GM19025 (cell line): ENCODE measurements around the gene RPGRIP1L.

Experiments used
- ATAC-seq: cut with Tn5 transposase; IDR thresholded peaks from one replicate; pipeline ENCODE4 v1.9.1; 2021; ENCODE audit warnings: mild to moderate bottlenecking, low read depth, moderate library complexity; ENCODE audit not compliant: unreplicated experiment

The RPGRIP1L gene

DNA sequence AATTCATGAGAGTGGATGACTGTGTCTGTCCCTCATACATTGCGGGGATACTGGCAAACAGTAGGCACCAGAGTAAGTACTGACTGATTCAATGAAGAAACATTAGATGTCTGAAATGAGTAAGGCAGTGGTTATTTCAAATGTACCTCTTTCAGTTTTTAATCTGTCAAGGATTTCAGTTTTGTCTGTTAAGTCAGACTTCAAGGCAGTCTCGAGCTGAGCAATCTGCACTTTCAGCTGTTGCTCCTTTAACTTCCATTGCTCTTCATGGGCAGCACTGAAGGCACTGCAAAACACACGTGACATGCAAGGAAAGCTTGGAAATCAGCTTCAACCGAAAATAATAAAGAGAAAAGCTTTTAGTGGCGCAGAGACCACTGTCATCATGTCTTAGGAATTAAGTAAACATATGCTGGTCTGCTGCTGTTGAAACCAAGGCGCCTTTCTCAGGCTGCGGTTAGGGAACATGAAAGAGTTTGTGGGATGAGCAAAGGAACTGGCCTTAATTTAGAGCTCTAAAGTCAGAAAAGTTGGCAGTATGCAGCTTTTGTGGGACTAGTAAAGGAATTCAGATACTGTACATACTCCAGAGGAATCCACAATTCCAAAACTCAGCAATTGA, 38.8 kb downstream of the RPGRIP1L start:
- ATAC-seq = no peak

DNA sequence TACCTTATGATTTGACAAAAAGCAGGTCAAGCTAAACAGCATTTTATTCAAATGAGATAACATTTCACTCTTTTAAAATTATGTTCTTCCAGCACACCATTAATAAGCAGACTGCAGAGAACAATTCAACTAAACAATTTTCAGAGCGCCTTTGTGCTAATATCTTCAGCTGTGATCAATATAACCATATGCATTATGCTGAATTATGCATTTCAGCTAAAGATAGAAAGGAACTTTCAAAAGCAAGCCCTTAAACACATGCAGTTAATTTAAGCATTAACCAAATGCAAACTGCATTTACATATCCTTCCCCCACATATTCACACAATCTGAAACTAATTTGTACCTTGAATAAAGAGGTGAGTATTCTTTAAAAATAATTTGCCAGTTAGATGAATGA, 41.6 kb downstream of the RPGRIP1L start:
- ATAC-seq = no peak

DNA sequence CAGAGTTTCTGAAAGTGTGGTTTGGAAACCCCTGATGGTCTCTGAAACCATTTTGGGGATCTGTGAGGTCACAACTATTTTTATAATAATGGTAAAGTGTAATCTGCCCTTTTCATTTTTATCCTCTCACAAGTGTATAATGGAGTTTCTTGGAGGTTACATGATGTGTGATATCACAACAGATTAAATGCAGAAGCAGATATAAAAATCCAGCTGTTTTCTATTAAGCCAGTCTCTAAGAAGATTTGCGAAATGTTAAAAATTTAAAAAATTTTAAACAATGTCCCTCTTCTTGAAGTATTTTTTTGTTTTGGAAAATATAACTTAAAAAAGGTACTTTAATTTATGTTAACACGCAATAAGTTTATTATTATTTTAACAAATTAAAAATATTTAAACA, 48.7 kb downstream of the RPGRIP1L start:
- ATAC-seq = no peak

GRCh38 chr16:53651357-53651756, 52.3 kb downstream of the RPGRIP1L start:
- ATAC-seq = no peak

DNA sequence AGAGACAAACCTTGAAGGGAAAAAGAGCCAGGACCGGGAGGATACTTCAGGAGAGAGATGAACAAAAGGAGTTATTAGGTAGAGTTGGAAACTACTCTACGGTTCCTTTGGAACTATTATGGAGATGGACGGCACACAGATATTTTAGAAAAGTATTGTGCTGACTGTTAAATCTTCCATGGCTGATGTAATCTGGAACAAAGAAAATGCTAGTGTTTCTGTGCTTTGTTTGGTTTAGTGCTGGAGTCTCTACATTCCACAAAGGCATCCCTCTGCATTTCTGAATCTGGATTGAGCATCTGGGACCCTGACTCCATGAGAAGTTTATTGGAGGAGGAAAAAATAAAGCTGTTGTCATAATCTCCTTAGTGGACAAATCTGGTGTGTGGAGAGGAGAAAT, 57.2 kb downstream of the RPGRIP1L start:
- ATAC-seq = no peak

DNA sequence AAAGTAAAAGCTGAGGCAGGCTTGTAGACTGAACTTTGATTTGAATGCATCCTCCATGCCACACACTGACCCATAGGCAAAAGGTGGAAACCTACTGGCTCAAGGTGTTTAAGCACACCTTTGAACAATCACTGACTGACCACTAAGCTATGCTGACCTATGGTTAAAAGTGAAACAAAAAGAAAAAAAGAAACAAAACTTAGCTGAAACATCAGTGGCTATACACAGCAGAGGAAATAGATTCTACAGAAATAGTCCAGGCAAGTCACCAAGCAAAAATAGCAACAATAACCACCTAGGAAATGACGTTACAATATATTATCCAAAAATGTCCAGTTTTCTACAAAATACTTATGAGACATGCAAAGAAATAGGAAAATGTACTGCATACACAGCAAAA, 60.2 kb downstream of the RPGRIP1L start:
- ATAC-seq = no peak

- no peak for ATAC-seq
Measured at GRCh38 chr16:53642094-53642493, 61.6 kb downstream of the RPGRIP1L start.

DNA sequence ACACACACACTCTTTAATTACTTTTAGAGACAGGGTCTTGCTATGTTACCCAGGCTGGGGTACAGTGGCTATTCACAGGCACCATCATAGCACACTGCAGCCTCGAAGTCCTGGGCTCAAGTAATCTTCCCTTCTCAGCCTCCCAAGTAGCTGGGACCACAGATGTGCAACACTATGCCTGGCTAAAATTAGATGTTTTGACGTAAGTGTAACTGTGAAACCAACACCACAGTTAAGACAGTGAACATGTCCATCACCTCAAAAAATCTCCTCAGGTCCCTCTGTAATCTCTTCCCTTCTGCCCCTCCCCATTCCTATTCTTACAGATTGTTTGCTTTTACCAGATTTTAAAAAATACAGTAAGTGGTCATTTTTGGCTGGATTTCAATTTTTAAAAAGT, 66.7 kb downstream of the RPGRIP1L start:
- no peak for ATAC-seq

DNA sequence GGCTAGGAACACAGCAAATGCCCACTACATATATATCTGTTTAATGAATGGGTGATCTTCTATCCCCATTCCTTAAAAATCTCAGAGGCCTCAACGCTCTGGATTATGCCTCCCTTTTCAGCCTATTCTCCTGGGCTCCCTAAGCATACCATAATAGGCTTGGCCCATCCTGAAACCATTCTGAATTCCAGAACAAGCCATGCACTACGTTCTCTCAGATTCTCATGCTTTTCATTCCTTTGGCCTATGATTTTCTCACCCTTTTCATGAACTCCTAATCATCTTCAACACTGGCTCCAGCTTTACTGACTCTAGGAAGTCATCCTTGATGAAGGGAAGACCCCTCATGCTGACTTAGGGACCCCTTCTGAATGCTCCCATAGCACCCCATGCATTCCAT, 71.1 kb downstream of the RPGRIP1L start:
- no peak for ATAC-seq

DNA sequence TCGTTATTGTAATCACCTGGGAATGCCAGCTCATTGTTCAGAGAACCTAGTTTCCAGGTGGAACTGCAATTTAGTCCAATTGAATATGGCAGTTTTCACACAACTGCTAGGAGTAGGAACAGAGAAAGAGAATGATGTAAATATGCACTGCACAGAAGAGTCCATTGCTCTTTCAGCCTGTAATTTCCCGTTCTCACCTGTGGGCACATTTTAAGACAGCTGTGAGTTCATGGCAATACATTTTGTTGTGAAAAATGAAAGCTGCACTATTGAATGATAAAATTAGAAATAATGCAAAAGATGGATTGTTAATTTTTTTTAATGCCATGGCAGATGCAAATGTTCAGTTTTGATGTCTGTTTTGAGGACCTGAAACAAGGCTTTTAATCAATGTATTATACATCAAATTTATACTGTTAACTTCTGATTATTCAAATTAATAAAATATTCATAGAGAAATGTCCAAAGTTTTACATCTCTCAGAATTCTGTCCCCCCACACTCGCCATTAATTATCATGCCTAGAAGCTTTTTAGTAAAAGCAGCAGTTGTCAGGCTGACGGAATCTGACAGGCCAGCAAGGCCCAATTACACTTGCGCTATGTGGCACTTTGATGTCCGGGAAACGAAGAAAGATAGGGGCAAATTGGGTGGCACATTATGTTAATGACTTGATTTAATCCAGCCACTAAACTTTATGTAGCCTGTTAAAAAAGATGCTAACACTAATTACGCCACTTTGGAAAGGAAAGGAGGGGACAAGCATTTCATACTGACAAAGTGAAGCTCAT, 72.2 kb downstream of the RPGRIP1L start:
- ATAC-seq = no peak

GRCh38 chr16:53629607-53630312, 73.9 kb downstream of the RPGRIP1L start:
- ATAC-seq = no peak

DNA sequence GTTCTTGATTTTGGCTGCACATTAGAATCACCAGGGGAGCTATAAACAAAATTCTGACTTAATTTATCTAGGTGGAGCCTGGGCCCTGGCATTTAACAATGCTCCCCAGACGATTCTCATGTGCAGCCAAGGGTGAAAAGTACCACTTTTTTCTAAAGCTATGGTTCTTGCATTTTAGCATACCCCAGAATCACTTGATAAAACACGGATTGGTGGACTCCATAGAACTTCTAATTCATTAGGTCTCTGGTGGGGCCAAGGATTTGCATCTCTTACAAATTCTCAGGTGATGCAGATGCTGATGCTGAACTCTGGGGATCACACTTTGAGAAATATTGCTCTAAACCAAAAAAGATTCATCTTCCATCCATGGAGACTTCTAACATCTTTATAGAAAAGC, 74.5 kb downstream of the RPGRIP1L start:
- ATAC-seq = no peak

- no peak for ATAC-seq
Measured at GRCh38 chr16:53626811-53627210, 76.8 kb downstream of the RPGRIP1L start.

GRCh38 chr16:53626161-53626560, 77.5 kb downstream of the RPGRIP1L start:
- ATAC-seq = no peak

GRCh38 chr16:53625221-53625620, 78.4 kb downstream of the RPGRIP1L start:
- ATAC-seq = no peak

- ATAC-seq = no peak
Measured at GRCh38 chr16:53622315-53622714, 81.3 kb downstream of the RPGRIP1L start.

DNA sequence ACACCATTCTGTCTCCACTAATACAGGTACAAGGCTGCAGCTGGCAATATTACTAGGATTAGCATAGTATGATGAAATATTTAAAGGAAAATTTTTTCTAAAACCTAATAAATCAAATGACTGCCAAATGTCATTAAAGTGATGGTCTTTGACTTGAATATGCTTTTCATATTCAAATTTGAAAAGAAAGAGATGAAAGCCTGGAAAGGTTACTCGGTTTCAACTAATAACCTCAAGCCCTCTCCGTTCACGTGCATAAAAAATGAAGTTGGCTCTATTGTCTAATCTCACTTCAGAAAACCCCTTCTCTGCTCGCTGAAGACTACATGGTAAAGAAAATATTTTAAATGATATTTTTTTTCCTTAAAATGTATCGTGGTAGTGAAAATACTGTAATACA, 83.2 kb downstream of the RPGRIP1L start:
- no peak for ATAC-seq

GRCh38 chr16:53619235-53619634, 84.4 kb downstream of the RPGRIP1L start:
- no peak for ATAC-seq

DNA sequence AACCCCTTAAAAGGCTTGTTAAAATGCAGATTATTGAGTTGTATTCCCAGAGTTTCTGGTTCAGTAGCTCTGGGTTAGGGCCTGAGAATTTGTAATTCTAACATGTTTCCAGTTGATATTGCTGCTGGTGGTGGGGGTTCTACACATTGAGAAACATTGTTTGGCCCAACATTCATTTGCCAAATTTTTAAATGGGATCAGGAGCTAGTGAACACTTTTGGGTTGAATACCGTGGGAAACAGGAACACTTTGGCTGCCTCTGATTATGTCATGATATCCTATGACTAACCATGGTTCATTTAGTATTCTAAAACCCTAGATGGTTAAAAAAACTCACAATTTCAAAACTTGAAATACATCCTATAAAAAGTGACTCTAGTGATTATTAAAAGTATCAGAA, 89.3 kb downstream of the RPGRIP1L start:
- no peak for ATAC-seq

DNA sequence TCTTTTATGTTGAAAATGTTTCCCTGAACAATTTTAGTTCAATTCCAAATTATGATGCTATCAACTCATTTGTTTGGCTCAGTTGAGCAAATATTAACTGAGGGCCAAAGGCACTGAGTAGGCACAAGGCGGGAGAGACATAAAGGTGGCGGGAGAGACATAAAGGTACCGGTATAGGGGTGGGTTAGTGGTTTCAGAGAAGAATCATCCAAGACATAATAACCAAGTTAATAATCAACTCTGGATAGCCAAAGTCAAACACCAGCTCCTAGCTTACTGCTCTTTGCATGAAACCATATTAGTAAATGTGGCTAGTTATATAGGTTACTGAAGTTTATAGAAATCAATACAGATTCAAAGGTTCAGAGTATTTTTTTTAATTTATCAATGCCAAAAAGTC, 91.7 kb downstream of the RPGRIP1L start:
- ATAC-seq = no peak

GRCh38 chr16:53611179-53611696, 92.4 kb downstream of the RPGRIP1L start:
- ATAC-seq = no peak
